ENCODE results near the gene HACD3. TPM values are rescaled to one million over a fixed set of nuclear protein-coding genes. Genes with fewer than 3 reads are reported as not detected.

The HACD3 gene
- total and polyA plus RNA-seq, 2 of the 4 experiments (the other 2 are of a cell fraction) = 60.9 to 131 TPM

- Histone ChIP-seq H4K20me1 (ENCODE audit: insufficient read depth, low read length) (peaks cover 19% of the 10 kb centered on the region; the same call in 1 of the 2 replicates), H2AK9ac (replicated peaks; ENCODE audit: low read depth, low read length, poor library complexity) (no peak overlapping the region), H3K9me1 (ENCODE audit: insufficient read depth, low read length) (0 out of 2 replicates have a peak, but pooled peaks cover 2% of the 10 kb centered on the region), H3K4me3 (ENCODE audit: insufficient read depth, low read depth, low read length) (no peak overlapping the region), H3K4me2 (ENCODE audit: low read depth, low read length) (no peak overlapping the region), H2BK120ac (ENCODE audit: low read depth, low read length) (no peak overlapping the region), H3K4me1 (ENCODE audit: control insufficient read depth, insufficient read depth, low read length) (peaks cover 4% of the 10 kb centered on the region), H3K27me3 (ENCODE audit: control insufficient read depth, insufficient read depth, low read length) (no peaks in the 10 kb centered on the region), H2BK15ac (ENCODE audit: low read depth, low read length) (no peak overlapping the region), H2AFZ (replicated peaks; ENCODE audit: low read length, poor library complexity) (no peak overlapping the region), H3K4ac (ENCODE audit: low read depth, low read length) (no peak overlapping the region), H3K56ac (ENCODE audit: extremely low read depth, insufficient read depth, low read length) (no peak overlapping the region), H3K9ac (ENCODE audit: low read depth, low read length) (no peak overlapping the region), H3K14ac (replicated peaks; ENCODE audit: low read depth, low read length) (no peak overlapping the region), H2BK20ac (ENCODE audit: low read depth, low read length) (no peak overlapping the region), H3K18ac (ENCODE audit: low read depth, low read length) (no peak overlapping the region), H2AK5ac (ENCODE audit: low read depth, low read length) (no peak overlapping the region), H3K27ac (ENCODE audit: insufficient read depth, low read length) (no peak overlapping the region), H4K5ac (ENCODE audit: low read depth, low read length) (no peak overlapping the region), H2BK5ac (ENCODE audit: low read depth, low read length, poor library complexity, severe bottlenecking) (no peak overlapping the region), H3K23ac (ENCODE audit: low read depth, low read length) (no peak overlapping the region), H3K36me3 (ENCODE audit: control insufficient read depth, insufficient read depth, low read length) (peaks cover 4% of the 10 kb centered on the region; the same call in 1 of the 2 replicates), H4K91ac (ENCODE audit: insufficient read depth, low read depth, low read length) (no peak overlapping the region), H4K8ac (ENCODE audit: low read depth in 2 of 2, low read length in 2 of 2) (no peak overlapping the region), H3K79me1 (ENCODE audit: low read depth in 1 of 2, low read length in 2 of 2) (peaks cover 21 to 28% of the 10 kb centered on the region in 2 experiments), H3K9me3 (ENCODE audit: control insufficient read depth, insufficient read depth, low read length) (no peaks in the 10 kb centered on the region)
- no peak for TF ChIP-seq MXI1 (IDR thresholded peaks at IDR 0.05; ENCODE audit: borderline replicate concordance, low read depth, low read length)
- TF ChIP-seq, protein P1, sequence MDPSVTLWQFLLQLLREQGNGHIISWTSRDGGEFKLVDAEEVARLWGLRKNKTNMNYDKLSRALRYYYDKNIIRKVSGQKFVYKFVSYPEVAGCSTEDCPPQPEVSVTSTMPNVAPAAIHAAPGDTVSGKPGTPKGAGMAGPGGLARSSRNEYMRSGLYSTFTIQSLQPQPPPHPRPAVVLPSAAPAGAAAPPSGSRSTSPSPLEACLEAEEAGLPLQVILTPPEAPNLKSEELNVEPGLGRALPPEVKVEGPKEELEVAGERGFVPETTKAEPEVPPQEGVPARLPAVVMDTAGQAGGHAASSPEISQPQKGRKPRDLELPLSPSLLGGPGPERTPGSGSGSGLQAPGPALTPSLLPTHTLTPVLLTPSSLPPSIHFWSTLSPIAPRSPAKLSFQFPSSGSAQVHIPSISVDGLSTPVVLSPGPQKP (IDR thresholded peaks at IDR 0.05; ENCODE audit: borderline replicate concordance, low read depth, low read length) = no peak
- no peak for TF ChIP-seq BHLHE40 (IDR thresholded peaks at IDR 0.05; ENCODE audit: low read depth, low read length)
- TF ChIP-seq RFX5 (IDR thresholded peaks at IDR 0.05; ENCODE audit: low read depth, low read length) = no peak
- TF ChIP-seq CTCF (conservative IDR thresholded peaks at IDR 0.05; ENCODE audit: low read depth, low read length) = no peak
- no peak for TF ChIP-seq MAZ (IDR thresholded peaks at IDR 0.05; ENCODE audit: borderline replicate concordance, low read depth, low read length)
- no peak for TF ChIP-seq CHD1 (IDR thresholded peaks at IDR 0.05; ENCODE audit: low read depth, low read length)
- no peak for TF ChIP-seq NFE2L2 (IDR thresholded peaks at IDR 0.05; ENCODE audit: low read depth, low read length)
- TF ChIP-seq FOS (IDR thresholded peaks at IDR 0.05; ENCODE audit: low read depth, low read length) = no peak
- in situ Hi-C loops (cut with MboI; ENCODE audit: low sequenced_read_pairs) (no loop called here), intact Hi-C loops (cut with micrococcal nuclease) (no loop called here), dilution Hi-C loops (cut with HindIII; ENCODE audit: low sequenced_read_pairs, unreplicated experiment) (no loop called here)
- ATAC-seq (ENCODE audit: low read depth) (no peak), DNase-seq (no peak)
- ChIA-PET CTCF (interaction anchor here (0.7 to 0.8 kb wide), 2 partner anchors 14 to 334 kb away, joined by 3 read pairs; no protein-coding TSS in a partner anchor), POLR2A (ENCODE audit: unreplicated experiment) (no interaction called here)
- WGBS, 2 experiments (ENCODE audit: extremely low coverage in 2 of 2, insufficient read length in 1 of 2) = no CpG with 5 or more reads among the region's 4 CpGs
- BruUV-seq (replicated peaks) = no TSS peak
These were observed 11.5 kb upstream of the HACD3 start for GRCh38 chr15:65518633-65519285.

Measured in IMR-90 (cell line).